ENCODE results near the gene ZBTB7C. TPM values are rescaled to one million over a fixed set of nuclear protein-coding genes. Genes with fewer than 3 reads are reported as not detected.

The ZBTB7C gene
- total RNA-seq, 1 donor from 2014 or later = 0.15 TPM

- Histone ChIP-seq H4K20me1 (ENCODE audit: low read depth) (peaks cover 25% of the 10 kb centered on the region), H2AFZ (replicated peaks) (peak overlapping the region; percentile 85), H3K4me1 (peaks cover 23% of the 10 kb centered on the region), H3K9me3 (ENCODE audit: low read depth) (no peaks in the 10 kb centered on the region), H3F3A (ENCODE audit: low read depth) (peaks cover 31% of the 10 kb centered on the region), H3K4me3 (peak overlapping the region; percentile 82), H3K27me3 (peaks cover 96% of the 10 kb centered on the region), H3K27ac (no peak overlapping the region), H3K9ac (no peak overlapping the region), H3K79me2 (ENCODE audit: low read depth) (no peaks in the 10 kb centered on the region), H3K4me2 (peak overlapping the region; percentile 91), H3K36me3 (no peaks in the 10 kb centered on the region)
- DNase-seq (ENCODE audit: low spot score) = peak; percentile 95
- H3K4me1 Mint-ChIP-seq = peaks cover 18% of the 10 kb centered on the region
- peaks cover 64% of the 10 kb centered on the region for H3K27me3 Mint-ChIP-seq (ENCODE audit: insufficient read depth, low read depth)
- H3K36me3 Mint-ChIP-seq = no peaks in the 10 kb centered on the region
- H3K4me3 Mint-ChIP-seq = peak overlapping the region; percentile 83
- H3K9me3 Mint-ChIP-seq = peaks cover 2% of the 10 kb centered on the region
- H3K27ac Mint-ChIP-seq = no peak overlapping the region
- TF ChIP-seq EZH2phosphoT487 (IDR thresholded peaks at IDR 0.05) (no peak), EZH2 (IDR thresholded peaks at IDR 0.05) (peak; percentile 15), CTCF (IDR thresholded peaks at IDR 0.05) (no peak)
These were observed 1.1 kb upstream of the ZBTB7C start for GRCh38 chr18:48410095-48410920.

GRCh38 chr18:48409591-48410094 lies 460 bp upstream of the ZBTB7C start:
- Histone ChIP-seq H3K9ac (no peak overlapping the region), H3K4me2 (peak overlapping the region; percentile 91), H3K27me3 (peaks cover 93% of the 10 kb centered on the region), H3K27ac (no peak overlapping the region), H3K4me1 (peaks cover 30% of the 10 kb centered on the region), H3K36me3 (no peaks in the 10 kb centered on the region), H3K4me3 (peak overlapping the region; percentile 82), H3K9me3 (ENCODE audit: low read depth) (no peaks in the 10 kb centered on the region), H3K79me2 (ENCODE audit: low read depth) (no peaks in the 10 kb centered on the region), H4K20me1 (ENCODE audit: low read depth) (peaks cover 25% of the 10 kb centered on the region), H2AFZ (replicated peaks) (peak overlapping the region; percentile 85), H3F3A (ENCODE audit: low read depth) (peaks cover 31% of the 10 kb centered on the region)
- TF ChIP-seq EZH2phosphoT487 (IDR thresholded peaks at IDR 0.05) = no peak
- TF ChIP-seq EZH2 (IDR thresholded peaks at IDR 0.05) = no peak
- TF ChIP-seq CTCF (IDR thresholded peaks at IDR 0.05) = no peak
- peaks cover 2% of the 10 kb centered on the region for H3K9me3 Mint-ChIP-seq
- peaks cover 23% of the 10 kb centered on the region for H3K4me1 Mint-ChIP-seq
- peak overlapping the region; percentile 83 for H3K4me3 Mint-ChIP-seq
- no peak overlapping the region for H3K27ac Mint-ChIP-seq
- no peaks in the 10 kb centered on the region for H3K36me3 Mint-ChIP-seq
- DNase-seq (ENCODE audit: low spot score) = no peak
- peaks cover 65% of the 10 kb centered on the region for H3K27me3 Mint-ChIP-seq (ENCODE audit: insufficient read depth, low read depth)

GRCh38 chr18:48408111-48408726 lies 964 bp downstream of the ZBTB7C start:
- peak; percentile 89 for TF ChIP-seq EZH2phosphoT487 (IDR thresholded peaks at IDR 0.05)
- TF ChIP-seq CTCF (IDR thresholded peaks at IDR 0.05) = no peak
- TF ChIP-seq EZH2 (IDR thresholded peaks at IDR 0.05) = peak; percentile 90
- peak overlapping the region; percentile 93 for H2AFZ ChIP-seq (replicated peaks)
- Mint-ChIP-seq H3K4me3 (peak overlapping the region; percentile 89), H3K36me3 (no peaks in the 10 kb centered on the region), H3K27me3 (ENCODE audit: insufficient read depth, low read depth) (peaks cover 53% of the 10 kb centered on the region), H3K27ac (no peak overlapping the region), H3K4me1 (peaks cover 25% of the 10 kb centered on the region), H3K9me3 (no peaks in the 10 kb centered on the region)
- peaks cover 25% of the 10 kb centered on the region for H4K20me1 ChIP-seq (ENCODE audit: low read depth)
- no peaks in the 10 kb centered on the region for H3K36me3 ChIP-seq
- no peaks in the 10 kb centered on the region for H3K9me3 ChIP-seq (ENCODE audit: low read depth)
- H3K27ac ChIP-seq = no peak overlapping the region
- peaks cover 31% of the 10 kb centered on the region for H3F3A ChIP-seq (ENCODE audit: low read depth)
- no peak overlapping the region for H3K9ac ChIP-seq
- DNase-seq (ENCODE audit: low spot score) = peak; percentile 33
- peak overlapping the region; percentile 91 for H3K4me2 ChIP-seq
- H3K27me3 ChIP-seq = peaks cover 80% of the 10 kb centered on the region
- no peaks in the 10 kb centered on the region for H3K79me2 ChIP-seq (ENCODE audit: low read depth)
- peak overlapping the region; percentile 82 for H3K4me3 ChIP-seq
- peaks cover 33% of the 10 kb centered on the region for H3K4me1 ChIP-seq
